ENCODE data around the gene CCZ1.
"Not testable (repeated sequence)": the region's sequence is repeated elsewhere in the genome, so short reads cannot be mapped to it uniquely, and the experiment has no call there.

CCZ1 gene

GRCh38 chr7:5898480-5899224 is at the start of gene CCZ1:
Gene CCZ1, plus strand, starts transcription at chr7:5898733. Its CDS starts 67 bp downstream, at chr7:5898800.
- not testable (repeated sequence) for DNase-seq (ENCODE audit: low spot score)

GRCh38 chr7:5850944-5851343 is 47.6 kb upstream of the CCZ1 start:
- no peak for DNase-seq (ENCODE audit: low spot score)

- no peak for DNase-seq (ENCODE audit: low spot score)
Observed at GRCh38 chr7:5854738-5855137, 43.8 kb upstream of the CCZ1 start.

GRCh38 chr7:5857041-5857575 is 41.4 kb upstream of the CCZ1 start:
- not testable (repeated sequence) for DNase-seq (ENCODE audit: low spot score)

DNA sequence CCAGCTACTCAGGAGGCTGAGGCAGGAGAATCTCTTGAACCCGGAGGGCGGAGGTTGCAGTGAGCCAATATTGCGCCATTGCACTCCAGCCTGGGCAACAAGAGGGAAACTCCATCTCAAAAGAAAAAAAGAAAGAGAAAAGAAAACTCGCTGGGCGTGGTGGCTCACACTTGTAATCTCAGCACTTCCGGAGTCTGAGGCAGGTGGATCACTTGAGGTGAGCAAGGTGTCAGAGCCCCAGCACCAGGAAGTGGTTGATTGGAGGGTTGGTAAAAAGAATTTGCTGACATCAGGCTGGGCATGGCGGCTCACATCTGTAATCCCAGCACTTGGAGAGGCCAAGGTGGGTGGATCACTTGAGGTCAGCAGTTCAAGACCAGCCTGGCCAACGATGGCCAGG is 40.0 kb upstream of the CCZ1 start:
- not testable (repeated sequence) for DNase-seq (ENCODE audit: low spot score)

GRCh38 chr7:5861281-5861680 is 37.3 kb upstream of the CCZ1 start:
- DNase-seq (ENCODE audit: low spot score), result not testable (repeated sequence)

GRCh38 chr7:5862753-5863366 is 35.7 kb upstream of the CCZ1 start:
- DNase-seq (ENCODE audit: low spot score), result not testable (repeated sequence)

DNA sequence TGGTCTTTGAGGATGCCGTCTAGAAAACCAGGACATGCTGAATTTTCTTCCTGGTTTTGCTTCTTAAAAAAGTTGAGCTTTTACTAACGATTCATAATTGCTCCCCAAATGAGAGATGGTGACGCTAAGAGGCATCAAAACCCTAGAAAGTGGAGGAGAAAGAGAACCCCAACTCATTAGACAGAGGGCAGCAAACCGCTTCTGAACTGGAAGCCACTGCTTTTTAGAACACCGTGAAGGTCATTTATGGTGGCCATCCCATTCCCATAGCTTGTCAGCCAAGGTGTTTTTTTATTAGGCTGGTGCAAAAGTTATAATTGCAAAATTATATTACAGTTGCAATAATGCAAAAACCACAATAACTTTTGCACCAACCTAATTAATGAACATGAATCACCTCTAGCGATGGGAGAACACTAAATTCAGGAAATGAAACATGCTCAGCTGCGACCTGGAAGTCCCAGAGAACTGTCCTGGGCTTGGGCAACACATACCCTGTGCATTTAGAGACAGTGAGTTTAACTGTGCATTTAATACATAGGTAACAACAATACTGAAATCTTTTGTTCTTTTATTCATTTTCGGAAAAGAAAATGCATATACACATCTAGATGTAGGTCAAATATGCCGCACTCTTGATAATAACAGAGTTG is 33.1 kb upstream of the CCZ1 start:
- DNase-seq (ENCODE audit: low spot score), result not testable (repeated sequence)

DNA sequence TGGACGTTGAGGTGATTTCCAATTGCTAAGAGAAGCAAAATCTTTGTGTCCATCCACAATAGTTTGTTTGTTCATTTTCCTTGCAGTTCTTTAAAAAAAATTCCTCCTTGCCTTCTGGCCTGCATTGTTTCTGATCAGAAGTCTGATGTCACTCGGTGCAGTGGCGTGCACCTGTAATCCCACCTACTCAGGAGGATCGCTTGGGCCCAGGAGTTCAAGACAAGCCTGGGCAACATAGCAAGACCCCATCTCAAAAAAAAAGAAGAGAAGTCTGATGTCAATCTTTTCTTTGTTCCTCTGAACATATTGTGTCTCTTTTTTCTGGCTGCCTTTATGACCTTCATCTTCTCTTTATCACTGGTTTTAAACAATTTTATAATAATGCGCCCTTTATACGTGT is 31.5 kb upstream of the CCZ1 start:
- DNase-seq (ENCODE audit: low spot score), result no peak

DNA sequence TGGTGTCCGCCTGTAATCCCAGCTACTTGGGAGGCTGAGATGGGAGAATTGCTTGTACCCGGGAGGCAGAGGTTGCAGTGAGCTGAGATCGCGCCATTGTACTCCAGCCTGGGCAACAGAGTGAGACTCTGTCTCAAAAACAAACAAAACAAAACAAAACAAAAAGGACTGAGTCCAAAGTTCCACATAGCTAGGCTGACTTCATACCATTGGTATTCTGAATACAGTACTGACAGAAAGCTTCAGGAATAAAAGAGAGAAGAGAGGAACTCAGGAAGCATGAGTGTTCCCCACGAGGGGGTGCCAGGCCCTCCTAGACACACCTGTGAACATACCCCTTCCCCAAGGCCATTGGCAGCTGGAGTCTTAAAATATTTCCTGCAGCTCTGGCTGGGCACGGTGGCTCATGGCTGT is 29.6 kb upstream of the CCZ1 start:
- not testable (repeated sequence) for DNase-seq (ENCODE audit: low spot score)

DNA sequence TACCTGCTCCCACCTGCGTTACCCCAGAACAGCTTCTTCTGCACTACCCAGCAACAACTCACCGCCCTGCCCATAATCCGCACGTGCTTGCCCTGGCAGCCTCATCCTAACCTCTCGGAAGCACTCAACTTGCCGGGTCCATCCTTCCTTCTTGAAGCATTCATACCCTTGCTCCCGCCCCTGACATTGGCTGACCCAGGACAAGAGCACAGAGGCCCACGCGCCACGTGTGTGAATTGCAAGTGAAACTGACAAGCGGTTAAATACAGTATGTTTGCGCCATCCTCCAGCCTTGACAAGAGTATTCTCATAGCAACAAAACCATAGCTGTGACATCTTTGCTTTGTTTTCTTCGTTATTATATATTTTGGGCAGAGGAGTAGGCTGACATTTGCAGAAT is 28.8 kb upstream of the CCZ1 start:
- DNase-seq (ENCODE audit: low spot score), result no peak

DNA sequence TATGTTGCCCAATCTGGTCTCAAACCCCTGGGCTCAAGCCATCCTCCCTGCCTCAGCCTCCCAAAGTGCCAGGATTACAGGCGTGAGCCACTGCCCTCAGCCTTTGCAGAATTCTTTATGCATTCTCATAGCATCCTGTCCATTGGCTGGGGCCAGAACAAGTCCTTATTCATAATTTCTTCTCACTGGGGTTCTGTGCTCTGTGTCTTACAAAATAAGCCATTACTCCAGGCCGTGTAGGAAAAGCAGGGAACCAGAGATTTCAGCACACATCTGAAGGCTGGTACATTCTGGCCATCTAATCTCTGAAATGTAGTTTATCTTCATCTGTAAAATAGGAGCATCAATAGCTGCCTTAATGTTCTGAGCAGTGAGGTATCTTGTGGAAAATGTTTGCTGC is 28.2 kb upstream of the CCZ1 start:
- no peak for DNase-seq (ENCODE audit: low spot score)

DNA sequence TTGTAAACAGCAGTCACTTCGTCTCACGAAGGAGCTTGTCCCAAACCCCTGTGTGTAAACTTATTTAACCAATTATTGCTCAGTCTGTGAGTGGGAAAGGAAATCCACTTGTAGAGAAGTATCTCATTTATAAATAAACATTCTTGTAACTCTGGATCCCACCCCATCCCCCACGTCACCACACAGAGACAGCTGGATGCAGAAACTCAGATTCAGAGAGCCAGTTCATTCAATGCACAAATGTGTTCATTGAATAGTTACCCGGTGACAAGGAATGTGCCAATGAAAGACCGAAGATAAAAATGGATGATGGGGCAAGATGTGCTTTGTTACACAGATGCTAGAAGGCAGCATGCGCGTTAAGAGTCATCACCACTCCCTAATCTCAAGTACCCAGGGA is 26.2 kb upstream of the CCZ1 start:
- DNase-seq (ENCODE audit: low spot score), result no peak

DNA sequence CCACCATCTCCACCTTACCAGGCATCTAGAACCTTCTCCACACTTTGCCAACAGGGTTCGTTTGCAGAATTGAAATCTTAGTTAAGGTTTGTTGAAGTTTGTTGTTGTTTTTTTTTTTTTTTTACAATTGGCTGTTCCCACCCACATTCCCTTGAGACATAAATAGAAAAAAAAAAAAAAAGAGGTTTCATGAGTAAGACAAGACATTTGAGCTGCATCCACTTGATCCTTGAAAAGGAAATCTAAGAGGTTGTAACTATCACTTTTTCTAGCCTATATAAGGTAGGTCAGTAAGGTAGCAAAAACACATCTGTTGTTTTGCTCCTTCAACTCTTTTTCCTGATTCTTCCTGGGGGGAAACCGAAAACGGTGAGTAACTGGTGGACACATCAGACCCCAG is 18.9 kb upstream of the CCZ1 start:
- not testable (repeated sequence) for DNase-seq (ENCODE audit: low spot score)

GRCh38 chr7:5880106-5880505 is 18.4 kb upstream of the CCZ1 start:
- DNase-seq (ENCODE audit: low spot score), result not testable (repeated sequence)

- not testable (repeated sequence) for DNase-seq (ENCODE audit: low spot score)
Observed at GRCh38 chr7:5884431-5884830, 14.1 kb upstream of the CCZ1 start.

DNA sequence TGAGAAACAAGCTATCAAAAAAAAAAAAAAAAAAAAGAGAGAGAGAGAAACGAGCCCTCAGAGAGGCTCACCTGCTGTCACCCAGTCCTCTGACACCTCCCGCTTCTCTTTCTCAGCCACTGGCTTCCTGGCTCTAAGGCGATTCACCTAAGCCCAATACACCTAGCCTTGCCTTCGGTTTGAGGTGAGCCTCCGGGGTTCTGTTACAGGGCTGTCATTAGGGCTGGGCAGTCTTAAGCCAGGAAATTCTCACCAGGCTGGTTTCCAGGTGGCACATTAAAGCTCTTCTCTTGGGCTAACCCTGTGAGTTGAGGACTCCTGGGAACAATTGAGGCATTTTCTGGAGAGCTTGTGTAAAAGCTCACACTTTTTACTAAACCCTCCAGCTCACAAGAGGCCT is 10.5 kb upstream of the CCZ1 start:
- not testable (repeated sequence) for DNase-seq (ENCODE audit: low spot score)

DNA sequence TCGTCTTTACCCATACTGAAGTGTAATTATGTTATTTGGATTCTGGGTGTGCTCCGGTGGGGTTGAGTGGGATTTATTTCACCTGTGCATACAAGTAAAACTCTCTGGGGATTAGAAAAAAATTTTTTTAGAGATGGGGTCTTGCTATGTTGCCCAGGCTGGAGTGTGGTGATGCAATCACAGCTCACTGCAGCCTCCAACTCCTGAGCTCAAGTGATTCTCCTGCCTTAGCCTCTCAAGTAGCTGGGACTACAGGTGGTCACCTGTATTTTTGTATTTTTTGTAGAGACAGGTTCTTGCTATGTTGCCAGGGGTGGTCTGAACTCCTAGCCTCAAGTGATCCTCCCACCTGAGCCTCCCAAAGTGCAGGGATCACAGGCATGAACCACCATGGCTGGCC is 8.3 kb upstream of the CCZ1 start:
- DNase-seq (ENCODE audit: low spot score), result not testable (repeated sequence)

- DNase-seq (ENCODE audit: low spot score), result no peak
Observed at GRCh38 chr7:5892498-5892897, 6.0 kb upstream of the CCZ1 start.

GRCh38 chr7:5897369-5897919 is 1.1 kb upstream of the CCZ1 start:
- DNase-seq (ENCODE audit: low spot score), result not testable (repeated sequence)

DNA sequence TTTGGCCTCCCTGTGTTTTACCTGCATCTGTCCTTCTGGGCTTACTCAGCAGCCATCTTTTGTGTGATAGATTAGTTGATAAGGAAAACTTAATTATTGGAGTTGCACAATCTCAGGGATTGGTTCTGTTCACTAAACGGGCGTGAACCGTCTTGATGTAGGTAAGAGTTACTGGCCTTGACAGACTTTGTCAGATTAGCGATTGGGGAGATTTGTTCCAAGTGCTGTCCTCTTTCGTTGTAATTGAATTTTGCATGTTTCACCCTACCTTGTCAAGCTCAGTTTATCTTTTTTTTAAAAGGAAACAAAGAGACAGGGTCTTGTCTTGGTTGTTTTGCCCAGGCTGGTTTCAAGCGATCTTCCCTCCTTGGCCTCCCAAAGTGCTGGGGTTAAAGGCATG is 4.5 kb downstream of the CCZ1 start:
- DNase-seq (ENCODE audit: low spot score), result not testable (repeated sequence)

GRCh38 chr7:5904726-5905125 is 6.2 kb downstream of the CCZ1 start:
- DNase-seq (ENCODE audit: low spot score), result not testable (repeated sequence)

- DNase-seq (ENCODE audit: low spot score), result not testable (repeated sequence)
Observed at GRCh38 chr7:5908835-5909234, 10.3 kb downstream of the CCZ1 start.
